ENCODE data around the gene CASP2.

Gene CASP2

GRCh38 chr7:143304938-143305337, 16.8 kb downstream of the CASP2 start:
- no peak overlapping the region for H3K4me3 ChIP-seq (ENCODE audit: low read depth, low read length)
- TF ChIP-seq CTCF (IDR thresholded peaks at IDR 0.05; ENCODE audit: borderline replicate concordance, insufficient read depth, low read depth, low read length) = no peak

DNA sequence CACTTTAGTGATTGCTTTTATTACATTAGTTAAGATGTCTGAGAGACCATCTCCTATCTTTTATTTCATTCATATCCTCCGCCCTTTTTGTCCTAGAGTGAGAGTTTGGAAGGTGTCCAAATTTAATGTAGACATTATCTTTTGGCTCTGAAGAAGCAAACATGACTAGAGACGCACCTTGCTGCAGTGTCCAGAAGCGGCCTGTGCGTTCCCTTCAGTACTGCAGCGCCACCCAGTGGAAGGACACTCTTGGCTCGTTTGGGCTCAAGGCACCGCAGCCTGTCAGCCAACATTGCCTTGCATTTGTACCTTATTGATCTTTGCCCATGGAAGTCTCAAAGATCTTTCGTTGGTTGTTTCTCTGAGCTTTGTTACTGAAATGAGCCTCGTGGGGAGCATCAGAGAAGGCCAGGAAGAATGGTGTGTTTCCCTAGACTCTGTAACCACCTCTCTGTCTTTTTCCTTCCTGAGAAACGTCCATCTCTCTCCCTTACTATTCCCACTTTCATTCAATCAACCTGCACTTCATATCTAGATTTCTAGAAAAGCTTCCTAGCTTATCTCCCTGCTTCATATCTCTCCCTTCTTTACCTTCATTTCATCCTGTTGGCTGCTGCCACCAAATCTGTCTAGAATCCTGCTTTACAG, 17.4 kb downstream of the CASP2 start:
- TF ChIP-seq CTCF (IDR thresholded peaks at IDR 0.05; ENCODE audit: borderline replicate concordance, insufficient read depth, low read depth, low read length) = peak; percentile 66
- H3K4me3 ChIP-seq (ENCODE audit: low read depth, low read length) = no peak overlapping the region

GRCh38 chr7:143308632-143309031, 20.5 kb downstream of the CASP2 start:
- TF ChIP-seq CTCF (IDR thresholded peaks at IDR 0.05; ENCODE audit: borderline replicate concordance, insufficient read depth, low read depth, low read length) = no peak

DNA sequence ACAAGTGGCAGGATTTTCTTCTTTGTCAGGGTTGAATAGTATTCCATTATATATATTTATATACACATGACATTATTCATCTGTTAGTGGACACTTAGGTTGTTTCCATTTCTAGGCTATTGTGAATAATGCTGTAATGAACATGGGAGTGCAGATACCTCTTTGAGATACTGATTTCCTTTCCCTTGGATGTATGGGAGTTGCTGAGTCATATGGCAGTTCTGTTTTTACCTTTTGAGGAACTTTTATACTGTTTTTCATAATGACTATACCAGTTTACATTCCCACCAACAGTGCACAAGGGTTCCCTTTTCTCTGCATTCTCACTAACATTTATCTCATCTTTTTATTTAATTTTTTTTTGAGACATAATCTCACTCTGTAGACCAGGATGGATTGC, 26.0 kb downstream of the CASP2 start:
- no peak overlapping the region for H3K4me3 ChIP-seq (ENCODE audit: low read depth, low read length)
- TF ChIP-seq CTCF (IDR thresholded peaks at IDR 0.05; ENCODE audit: borderline replicate concordance, insufficient read depth, low read depth, low read length) = no peak

More at GRCh38 chr7:143308632-143309031, 20.5 kb downstream of the CASP2 start:
- H3K4me3 ChIP-seq (ENCODE audit: low read depth, low read length) = no peak overlapping the region

- no peak within 1 kb of the TSS for H3K4me3 ChIP-seq (ENCODE audit: low read depth, low read length)
- no peak for TF ChIP-seq CTCF (IDR thresholded peaks at IDR 0.05; ENCODE audit: borderline replicate concordance, insufficient read depth, low read depth, low read length)
Observed at GRCh38 chr7:143315776-143316175, 27.6 kb downstream of the CASP2 start, which contains the start of gene CLCN1. CLCN1 (plus strand) TSS chr7:143316111; CDS start chr7:143316213, 102 bp downstream.

- no peak for TF ChIP-seq CTCF (IDR thresholded peaks at IDR 0.05; ENCODE audit: borderline replicate concordance, insufficient read depth, low read depth, low read length)
- H3K4me3 ChIP-seq (ENCODE audit: low read depth, low read length) = no peak overlapping the region
Observed at GRCh38 chr7:143316492-143316891, 28.3 kb downstream of the CASP2 start.

GRCh38 chr7:143318661-143319060, 30.5 kb downstream of the CASP2 start:
- no peak overlapping the region for H3K4me3 ChIP-seq (ENCODE audit: low read depth, low read length)
- no peak for TF ChIP-seq CTCF (IDR thresholded peaks at IDR 0.05; ENCODE audit: borderline replicate concordance, insufficient read depth, low read depth, low read length)
